ENCODE measurements around the gene SPO11.
"Not testable (repeated sequence)": the region's sequence is repeated elsewhere in the genome, so short reads cannot be mapped to it uniquely, and the experiment has no call there.

GRCh38 chr20:57348922-57349574 lies 19.4 kb downstream of the SPO11 start:
- TF ChIP-seq EZH2 (IDR thresholded peaks at IDR 0.05; ENCODE audit: borderline replicate concordance, insufficient read depth, low read depth, low read length, poor library complexity, severe bottlenecking); CTCF (IDR thresholded peaks at IDR 0.05): not testable (repeated sequence)
